Calu3 (cell line): ENCODE measurements around the gene SYPL1. TPM values are rescaled to one million over a fixed set of nuclear protein-coding genes. Genes with fewer than 3 reads are reported as not detected.

Experiments
- BruUV-seq: library from RNA; stranded (reverse); fragments of 400-500 nt; replicated peaks from 2 replicates; lab custom pipeline; 2021; lab: Mats Ljungman, UMichigan
- CTCF ChIA-PET: fragments of 300-600 bp; sonication (Branson Sonifier 250); formaldehyde crosslinking; loops from one replicate; lab custom pipeline; 2022; ENCODE audit warnings: antibody characterized with exemption; lab: Charles Lee
- DNase-seq: peaks from one replicate; pipeline ENCODE4 v3.0.0; 2022
- H3K27ac Mint-ChIP-seq: one replicate; pipeline ENCODE4 v1.8.0; 2022; ENCODE audit warnings: mixed read lengths; ENCODE audit not compliant: unreplicated experiment
- H3K27me3 Mint-ChIP-seq: one replicate; pipeline ENCODE4 v1.8.0; 2022; ENCODE audit warnings: mixed read lengths; ENCODE audit not compliant: unreplicated experiment
- H3K36me3 Mint-ChIP-seq: one replicate; pipeline ENCODE4 v1.8.0; 2022; ENCODE audit warnings: mild to moderate bottlenecking, moderate library complexity, mixed read lengths; ENCODE audit not compliant: insufficient read depth, unreplicated experiment
- H3K4me1 Mint-ChIP-seq: one replicate; pipeline ENCODE4 v1.8.0; 2022; ENCODE audit warnings: mild to moderate bottlenecking, low read depth, mixed read lengths; ENCODE audit not compliant: unreplicated experiment
- H3K4me3 Mint-ChIP-seq: one replicate; pipeline ENCODE4 v1.8.0; 2022; ENCODE audit warnings: mild to moderate bottlenecking, low read depth, moderate library complexity, mixed read lengths; ENCODE audit not compliant: unreplicated experiment
- H3K9me3 Mint-ChIP-seq: one replicate; pipeline ENCODE4 v1.8.0; 2022; ENCODE audit warnings: low read depth, mixed read lengths; ENCODE audit not compliant: unreplicated experiment
- CTCF ChIP-seq: fragments of 200-600 bp; IDR thresholded peaks from one replicate; pipeline ENCODE4 v1.8.0; 2022; ENCODE audit warnings: antibody characterized with exemption; ENCODE audit not compliant: unreplicated experiment
- intact Hi-C: fragments of 100-400 bp; cut with micrococcal nuclease; formaldehyde crosslinking; loops from one replicate; pipeline ENCODE4 v1.10.0; 2022; ENCODE audit not compliant: unreplicated experiment
- total RNA-seq: library from RNA; stranded (reverse); gene quantifications from 2 replicates; pipeline ENCODE4 v1.2.3, GENCODE V29; 2022

Gene SYPL1
- total RNA-seq, 1 experiment from 2014 or later, result 88.3 TPM

GRCh38 chr7:106065575-106066500, 46.3 kb downstream of the SYPL1 start:
- Mint-ChIP-seq H3K27me3 (no peaks in the 10 kb centered on the region), H3K27ac (peak overlapping the region; percentile 63), H3K9me3 (peaks cover 3% of the 10 kb centered on the region), H3K4me1 (peaks cover 56% of the 10 kb centered on the region), H3K4me3 (peak overlapping the region; percentile 48), H3K36me3 (peaks cover 5% of the 10 kb centered on the region)
- BruUV-seq, result no TSS peak
- no peak for TF ChIP-seq CTCF
- intact Hi-C loops, result no loop called here
- CTCF ChIA-PET, result interaction anchor here (1.2 to 1.5 kb wide), 2 partner anchors 9 to 88 kb away, joined by 3 to 5 read pairs; no protein-coding TSS in a partner anchor
- no peak for DNase-seq

GRCh38 chr7:106064771-106065574, 47.1 kb downstream of the SYPL1 start:
- no TSS peak for BruUV-seq
- CTCF ChIA-PET, result interaction anchor here (1.2 to 1.5 kb wide), 2 partner anchors 10 to 89 kb away, joined by 3 to 5 read pairs; no protein-coding TSS in a partner anchor
- Mint-ChIP-seq H3K9me3 (peaks cover 3% of the 10 kb centered on the region), H3K27ac (peak overlapping the region; percentile 63), H3K27me3 (no peaks in the 10 kb centered on the region), H3K4me1 (peaks cover 47% of the 10 kb centered on the region), H3K36me3 (peaks cover 5% of the 10 kb centered on the region), H3K4me3 (peak overlapping the region; percentile 48)
- peak; percentile 81 for DNase-seq
- TF ChIP-seq CTCF, result no peak
- intact Hi-C loops, result no loop called here

- DNase-seq, result no peak
- CTCF ChIA-PET, result interaction anchor here (1.2 kb wide), 1 partner anchor 10 kb away, joined by 3 read pairs; no protein-coding TSS in a partner anchor
- peaks cover 5% of the 10 kb centered on the region for H3K36me3 Mint-ChIP-seq
- intact Hi-C loops, result no loop called here
- H3K27me3 Mint-ChIP-seq, result no peaks in the 10 kb centered on the region
- H3K27ac Mint-ChIP-seq, result no peak overlapping the region
- peaks cover 3% of the 10 kb centered on the region for H3K9me3 Mint-ChIP-seq
- no TSS peak for BruUV-seq
- peaks cover 40% of the 10 kb centered on the region for H3K4me1 Mint-ChIP-seq
- TF ChIP-seq CTCF, result no peak
- no peak overlapping the region for H3K4me3 Mint-ChIP-seq
These were observed 47.8 kb downstream of the SYPL1 start for GRCh38 chr7:106064316-106064715.

GRCh38 chr7:106063692-106064091, 48.4 kb downstream of the SYPL1 start:
- intact Hi-C loops, result no loop called here
- H3K27me3 Mint-ChIP-seq, result no peaks in the 10 kb centered on the region
- BruUV-seq, result no TSS peak

More at GRCh38 chr7:106063692-106064091, 48.4 kb downstream of the SYPL1 start:
- Mint-ChIP-seq H3K4me3 (no peak overlapping the region), H3K9me3 (peaks cover 3% of the 10 kb centered on the region), H3K27ac (no peak overlapping the region), H3K36me3 (peaks cover 5% of the 10 kb centered on the region), H3K4me1 (peaks cover 38% of the 10 kb centered on the region)
- CTCF ChIA-PET, result no interaction called here
- no peak for TF ChIP-seq CTCF
- no peak for DNase-seq
